Mucosa of gallbladder (tissue), 1 donor: Measurements from ENCODE around the gene SLK. TPM values are rescaled to one million over a fixed set of nuclear protein-coding genes. Genes with fewer than 3 reads are reported as not detected.

Experiments
- DNase-seq: peaks from one replicate; pipeline ENCODE4 v3.0.0-alpha.2; 2020; ENCODE audit warnings: low spot score
- total RNA-seq: library from RNA; stranded (reverse); gene quantifications from one replicate; pipeline ENCODE4 v1.2.1, GENCODE V29; 2021
- donor health status: DM: no; HTN: no; CAD: no.

Gene SLK
- total RNA-seq, 1 donor from 2014 or later: 38.5 TPM

DNA sequence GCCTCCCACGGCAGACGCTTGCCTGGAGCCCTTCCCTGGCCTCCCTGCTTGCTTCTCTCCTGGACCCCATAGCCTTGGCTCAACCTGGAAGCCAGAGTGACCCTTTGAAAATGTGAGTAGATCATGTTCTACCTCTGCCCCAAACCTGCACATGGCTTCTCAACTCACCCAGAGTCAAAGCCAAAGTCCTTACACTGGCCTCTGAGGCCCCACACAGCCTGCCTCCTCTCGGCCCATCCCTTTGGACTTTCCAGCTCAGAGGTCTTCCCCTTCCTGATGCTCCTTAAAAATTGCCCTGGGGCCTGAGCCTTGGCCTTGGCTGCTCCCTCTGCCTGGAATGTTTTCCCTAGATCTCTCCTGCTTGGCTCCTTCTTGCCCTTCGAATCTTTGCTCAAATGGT, 86.3 kb downstream of the SLK start:
- DNase-seq: no peak

DNA sequence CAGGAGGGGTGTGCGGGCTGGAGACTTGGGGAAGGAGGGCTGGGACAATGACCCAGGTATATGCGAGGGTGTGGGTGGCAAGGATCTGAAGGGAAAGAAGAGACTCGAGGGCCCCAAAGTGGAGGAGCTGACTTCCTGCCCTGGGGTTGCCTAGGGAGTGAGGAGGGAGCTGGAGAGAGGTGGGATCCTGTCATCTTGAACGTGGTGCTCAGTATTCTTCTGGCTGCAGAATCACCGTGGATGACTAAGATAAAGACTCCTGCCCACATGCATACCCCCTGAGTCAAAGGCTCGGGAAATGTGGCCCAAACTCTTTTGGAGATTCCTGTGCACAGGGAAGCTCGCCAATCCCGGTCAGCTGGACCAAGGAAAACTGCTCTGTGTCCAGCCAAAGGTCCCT, 87.5 kb downstream of the SLK start:
- DNase-seq: no peak

DNA sequence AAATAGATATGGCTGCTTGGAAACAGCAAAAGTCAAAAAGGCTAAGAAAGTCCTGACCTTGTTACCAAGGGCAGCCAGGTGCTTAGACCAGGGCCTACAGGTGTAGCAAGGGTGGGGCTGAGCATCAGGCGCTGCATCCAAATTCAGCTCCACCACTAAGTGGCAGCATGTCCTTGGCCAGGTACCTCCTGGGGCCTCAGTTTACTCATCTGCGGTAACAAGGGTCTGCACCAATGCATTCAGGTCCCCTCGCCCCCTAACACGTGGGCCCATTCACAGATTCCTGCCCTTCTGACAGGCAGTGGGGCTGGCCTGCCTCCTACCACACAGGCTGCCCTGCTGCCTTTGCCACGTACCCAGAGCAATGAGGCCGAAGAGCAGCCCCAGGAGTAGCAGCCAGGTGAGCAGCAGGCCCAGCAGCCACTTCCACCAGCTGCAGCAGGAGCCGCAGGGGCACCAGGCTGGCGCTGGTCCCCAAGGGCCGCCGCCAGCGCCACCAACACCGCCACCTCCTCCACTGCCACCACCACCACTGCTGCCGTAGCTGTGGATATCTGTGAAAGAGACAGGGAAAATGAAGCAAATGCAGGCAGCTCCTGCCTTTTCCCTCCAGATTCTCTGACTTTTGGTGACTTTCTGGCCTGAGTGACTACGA, 89.8 kb downstream of the SLK start:
- DNase-seq: no peak

DNA sequence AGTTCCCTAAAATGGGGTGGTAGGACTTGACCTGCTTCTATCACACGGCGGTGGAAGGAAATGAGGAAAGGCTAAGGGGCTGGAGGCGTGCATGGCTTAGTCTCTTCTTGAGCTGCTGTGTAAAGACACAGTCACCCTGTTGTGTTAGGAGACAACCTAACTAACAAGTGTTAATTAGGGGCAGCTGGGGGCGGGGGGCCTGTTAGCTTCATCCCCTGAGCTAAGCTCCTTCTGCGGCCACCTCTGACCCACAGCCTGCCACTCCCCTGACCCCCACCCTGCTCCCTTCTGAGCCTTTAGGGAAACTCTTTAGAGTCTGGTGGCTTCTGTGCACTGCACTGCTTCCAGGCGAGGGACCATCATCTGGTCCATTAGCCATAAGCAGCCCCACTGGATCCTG, 90.8 kb downstream of the SLK start:
- no peak for DNase-seq

GRCh38 chr10:104059364-104059763, 92.4 kb downstream of the SLK start:
- DNase-seq: no peak

GRCh38 chr10:104061196-104061595, 94.3 kb downstream of the SLK start:
- DNase-seq: no peak

DNA sequence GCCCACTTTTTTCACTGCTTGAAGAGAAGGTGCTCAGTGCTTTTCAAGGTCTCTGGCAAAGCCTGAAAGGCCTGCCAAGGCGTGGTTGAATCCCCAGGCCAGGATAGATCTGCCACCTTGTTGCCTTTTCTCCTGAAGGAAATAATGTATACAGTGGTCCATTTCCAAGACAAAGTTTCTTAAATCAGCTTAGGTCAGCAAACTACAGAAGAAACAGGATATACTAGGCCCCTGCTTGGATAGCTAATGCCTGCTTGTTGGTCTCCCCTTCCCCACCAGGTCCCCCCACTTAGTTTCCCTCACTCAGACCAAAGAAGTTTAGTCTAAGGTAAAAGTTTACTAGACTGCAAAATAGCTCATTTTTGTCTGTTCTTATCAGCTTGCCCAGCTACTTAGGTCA, 98.8 kb downstream of the SLK start:
- no peak for DNase-seq

DNA sequence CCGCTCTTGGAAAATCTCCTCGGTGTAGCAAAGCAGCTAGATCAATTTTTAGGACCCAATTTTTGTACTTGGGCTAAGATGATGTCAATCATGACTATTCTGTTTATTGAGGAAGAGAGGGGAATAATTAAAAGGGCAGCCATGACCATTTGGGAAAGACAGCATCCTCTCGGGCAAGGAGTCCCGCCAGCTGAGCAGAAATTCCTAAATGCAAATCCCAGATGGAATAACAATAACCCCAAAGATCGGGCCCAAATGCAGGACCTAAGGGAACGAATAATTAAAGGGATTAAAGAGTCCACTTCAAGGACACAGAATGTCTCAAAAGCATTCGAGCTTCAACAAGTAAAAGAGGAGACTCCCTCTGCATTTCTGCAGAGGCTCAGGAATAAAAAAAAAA, 100.0 kb downstream of the SLK start:
- DNase-seq: no peak

GRCh38 chr10:104067525-104067924, 100.6 kb downstream of the SLK start:
- no peak for DNase-seq

DNA sequence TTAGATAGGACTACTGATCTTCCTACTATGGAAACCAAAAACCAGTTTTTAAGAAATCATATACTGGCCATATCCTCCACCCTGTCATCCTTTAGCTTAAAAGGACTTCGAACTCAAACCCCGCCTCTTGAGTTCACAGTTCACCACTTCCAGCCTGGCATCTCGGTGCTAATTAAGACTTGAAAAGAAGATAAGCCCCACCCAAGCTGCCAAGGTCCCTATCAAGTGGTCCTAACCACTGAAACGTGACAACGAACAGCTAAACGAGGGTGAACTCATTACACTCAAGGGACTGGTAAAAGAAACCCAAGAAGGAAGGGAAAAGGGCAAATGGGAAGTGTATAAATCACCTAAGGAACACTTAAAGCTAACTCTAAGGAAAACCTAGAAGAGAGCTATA, 102.7 kb downstream of the SLK start:
- DNase-seq: no peak

DNA sequence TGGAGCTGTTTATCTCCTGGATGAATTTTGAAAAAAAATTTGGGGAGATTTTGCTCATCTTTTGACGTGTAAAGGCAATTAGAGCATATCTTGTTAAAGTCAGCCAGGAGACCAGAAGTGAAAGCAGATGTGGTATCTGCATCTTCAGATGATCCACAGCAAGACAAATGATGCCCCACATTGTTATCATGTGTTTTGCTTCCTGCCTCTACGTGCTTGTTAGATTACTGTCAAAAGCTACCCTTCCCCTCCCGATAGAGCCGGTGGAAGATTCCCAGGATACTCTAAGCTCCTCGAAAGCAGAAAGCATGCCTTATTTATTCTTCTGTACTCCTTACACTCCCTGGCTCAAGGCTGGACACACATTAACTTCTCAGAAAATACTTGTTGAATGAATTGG, 105.8 kb downstream of the SLK start:
- no peak for DNase-seq

DNA sequence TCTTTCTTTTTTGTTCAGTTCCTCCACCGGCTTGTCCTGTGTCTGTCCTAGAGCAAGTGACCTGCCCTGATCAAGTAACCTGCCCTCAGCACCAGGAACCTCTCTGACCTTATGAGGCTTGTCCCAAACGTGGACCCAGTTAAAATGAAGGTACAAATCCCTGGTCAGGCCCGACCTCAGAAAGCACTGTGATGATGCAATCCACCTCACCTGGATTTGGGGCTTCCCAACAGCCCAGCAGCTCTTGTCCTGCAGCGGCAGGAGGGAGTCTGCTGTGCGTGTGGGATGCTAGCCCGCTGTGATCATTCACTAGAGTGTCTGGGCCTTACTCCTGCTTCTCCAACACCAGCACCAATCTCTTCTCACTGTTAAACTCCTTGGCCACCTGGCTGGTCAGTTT, 107.6 kb downstream of the SLK start:
- no peak for DNase-seq

DNA sequence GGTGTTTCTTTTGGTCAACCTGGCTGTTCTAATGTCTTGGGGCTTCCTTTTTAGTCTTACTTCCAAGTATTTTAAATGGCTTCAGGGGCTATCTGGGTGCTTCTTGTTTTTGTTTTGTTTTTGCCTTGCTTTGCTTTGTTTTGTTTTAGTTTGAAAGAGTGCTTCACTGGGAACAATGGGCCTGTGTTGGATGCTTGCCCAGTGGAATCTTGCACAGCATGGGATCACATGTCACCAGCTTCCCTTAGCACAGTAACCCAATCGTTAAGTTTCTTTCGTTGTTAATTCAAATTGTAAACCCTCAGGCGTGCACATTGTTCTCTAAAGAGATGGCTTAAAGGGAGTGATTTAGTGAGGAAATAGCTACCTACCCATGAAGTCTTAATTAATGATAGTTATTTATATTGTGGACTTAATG, 109.8 kb downstream of the SLK start:
- DNase-seq: peak; percentile 82

DNA sequence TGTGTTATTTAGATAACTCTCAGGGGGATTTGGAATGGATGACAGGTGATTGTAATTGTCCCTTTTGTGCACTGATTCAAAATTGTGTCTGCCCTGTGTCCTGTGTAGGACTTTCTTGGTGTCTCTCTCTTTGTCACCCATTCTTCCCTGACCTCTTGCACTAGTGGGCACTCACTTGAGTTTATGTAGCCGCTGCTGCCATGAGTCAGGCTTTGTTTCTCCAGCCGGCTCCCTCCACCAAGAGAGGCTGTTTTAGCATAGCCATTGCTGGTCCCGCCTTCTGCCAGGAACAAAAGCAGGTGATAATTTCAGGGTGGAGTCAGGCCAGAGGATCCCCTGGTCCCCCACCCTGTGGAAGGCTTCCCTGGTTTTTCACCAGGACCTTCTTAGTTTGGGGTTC, 110.3 kb downstream of the SLK start:
- no peak for DNase-seq

- DNase-seq: no peak
Measured at GRCh38 chr10:104077663-104078151, 110.8 kb downstream of the SLK start.

Other genes starting within 250 kb of the SLK start
- gene SH3PXD2A, start 111.6 kb upstream of the SLK start, total RNA-seq: 62.3 TPM
- gene STN1, start 49.0 kb upstream of the SLK start, total RNA-seq: 29.2 TPM
- 0.49 TPM for gene COL17A1, start 118.7 kb downstream of the SLK start, total RNA-seq
- gene SFR1, start 155.0 kb downstream of the SLK start, total RNA-seq: 5.1 TPM